DMS114 treated with DMSO at 0.1 percent for 48 hours (cell line): Measurements from ENCODE around the gene UFSP2.
"Not testable (repeated sequence)": the region's sequence is repeated elsewhere in the genome, so short reads cannot be mapped to it uniquely, and the experiment has no call there.

Experiments
- DNase-seq: peaks from one replicate; lab custom pipeline; 2025; ENCODE audit not compliant: unreplicated experiment; lab: John Stamatoyannopoulos, UW

Gene UFSP2

GRCh38 chr4:185384930-185385331 is 40.8 kb downstream of the UFSP2 start:
- DNase-seq = no peak

GRCh38 chr4:185384061-185384460 is 41.7 kb downstream of the UFSP2 start:
- no peak for DNase-seq

- DNase-seq = no peak
Observed at GRCh38 chr4:185383451-185383850, 42.3 kb downstream of the UFSP2 start.

- DNase-seq = no peak
Observed at GRCh38 chr4:185382754-185383153, 43.0 kb downstream of the UFSP2 start.

GRCh38 chr4:185381288-185382196 is 44.2 kb downstream of the UFSP2 start:
- DNase-seq = no peak

GRCh38 chr4:185380320-185380719 is 45.4 kb downstream of the UFSP2 start:
- no peak for DNase-seq

GRCh38 chr4:185379326-185380295 is 46.2 kb downstream of the UFSP2 start:
- no peak for DNase-seq

GRCh38 chr4:185378264-185378663 is 47.5 kb downstream of the UFSP2 start:
- no peak for DNase-seq

- no peak for DNase-seq
Observed at GRCh38 chr4:185374573-185374972, 51.2 kb downstream of the UFSP2 start.

GRCh38 chr4:185374027-185374426 is 51.7 kb downstream of the UFSP2 start:
- no peak for DNase-seq

GRCh38 chr4:185371702-185372101 is 54.1 kb downstream of the UFSP2 start:
- no peak for DNase-seq

- DNase-seq = no peak
Observed at GRCh38 chr4:185370268-185370949, 55.4 kb downstream of the UFSP2 start.

- no peak for DNase-seq
Observed at GRCh38 chr4:185369731-185370130, 56.0 kb downstream of the UFSP2 start.

- DNase-seq = no peak
Observed at GRCh38 chr4:185364886-185365285, 60.9 kb downstream of the UFSP2 start.

GRCh38 chr4:185363251-185363650 is 62.5 kb downstream of the UFSP2 start:
- DNase-seq = no peak

GRCh38 chr4:185362570-185362969 is 63.2 kb downstream of the UFSP2 start:
- not testable (repeated sequence) for DNase-seq

GRCh38 chr4:185361872-185362271 is 63.9 kb downstream of the UFSP2 start:
- DNase-seq = no peak

- DNase-seq = no peak
Observed at GRCh38 chr4:185359767-185360446, 65.9 kb downstream of the UFSP2 start.

- DNase-seq = no peak
Observed at GRCh38 chr4:185358959-185359358, 66.8 kb downstream of the UFSP2 start.

- DNase-seq = no peak
Observed at GRCh38 chr4:185358514-185358913, 67.2 kb downstream of the UFSP2 start.
